Coronary artery (tissue), 2 donors: Measurements from ENCODE around the gene OR56A4.

Experiments used
- DNase-seq: peaks from one replicate; pipeline ENCODE4 v3.0.0-alpha.2; 2017; ENCODE audit warnings: low spot score
- H3K27ac ChIP-seq, 2 donors: fragments of 200-600 bp; sonication (generic); one replicate each; pipeline ENCODE4 v1.5.1; 2016 to 2019
- H3K4me3 ChIP-seq: fragments of 200-600 bp; sonication (generic); 2 replicates; pipeline ENCODE4 v1.5.1; 2016; ENCODE audit warnings: mild to moderate bottlenecking, moderate library complexity
- CTCF ChIP-seq: fragments of 200-600 bp; sonication (generic); IDR thresholded peaks from one replicate; pipeline ENCODE4 v1.5.1; 2019; ENCODE audit warnings: antibody characterized with exemption

OR56A4 gene

DNA sequence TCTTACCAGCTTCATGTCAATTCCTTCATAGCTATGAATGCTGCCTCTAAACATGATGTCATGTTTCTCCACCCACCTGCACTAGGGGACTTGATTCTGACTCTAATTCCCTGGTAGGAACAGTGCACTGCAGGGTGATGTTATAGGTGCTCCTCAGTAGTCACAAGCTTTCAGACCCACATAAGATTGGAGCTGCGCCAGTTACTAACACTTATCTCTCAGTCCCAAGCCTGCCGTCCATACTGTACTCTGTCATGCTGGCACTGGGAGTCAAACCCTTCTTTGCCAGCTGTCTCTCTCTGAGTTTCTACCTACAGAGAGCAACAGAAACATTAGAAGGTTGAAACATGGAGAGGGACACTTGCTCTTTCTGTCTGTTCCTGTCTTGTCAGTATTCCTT is 18.3 kb upstream of the OR56A4 start:
- DNase-seq: no peak
- Histone ChIP-seq H3K4me3 (no peak overlapping the region), H3K27ac (no peak overlapping the region)

DNA sequence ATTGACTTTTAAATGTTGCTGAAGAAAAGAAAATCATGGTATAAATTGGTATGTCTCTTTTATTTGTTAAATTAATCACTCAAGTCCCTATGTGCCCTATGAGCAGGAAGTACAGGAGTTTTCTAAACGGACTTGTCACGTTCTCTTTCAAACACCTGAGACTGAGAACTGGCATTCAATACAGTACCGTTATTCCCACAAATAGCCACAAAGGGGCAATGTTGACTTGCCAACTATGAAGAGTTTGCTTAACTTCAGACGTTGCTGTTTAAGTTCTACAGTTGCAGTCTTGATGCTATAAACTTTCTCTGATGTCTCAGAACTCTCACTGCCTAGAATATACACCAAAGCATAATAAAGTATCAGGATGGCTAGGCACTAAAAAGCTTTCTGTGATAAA is 16.2 kb upstream of the OR56A4 start:
- TF ChIP-seq CTCF: no peak
- no peak overlapping the region for H3K27ac ChIP-seq
- no peak for DNase-seq
- H3K4me3 ChIP-seq: no peak overlapping the region

More for the DNA sequence above, 18.3 kb upstream of the OR56A4 start:
- no peak for TF ChIP-seq CTCF

GRCh38 chr11:6013042-6013441 is 6.3 kb upstream of the OR56A4 start:
- Histone ChIP-seq H3K4me3 (no peak overlapping the region), H3K27ac (no peak overlapping the region)
- TF ChIP-seq CTCF: no peak
- DNase-seq: no peak

GRCh38 chr11:6012035-6012668 is 5.4 kb upstream of the OR56A4 start:
- no peak overlapping the region for H3K4me3 ChIP-seq
- DNase-seq: no peak
- TF ChIP-seq CTCF: no peak
- H3K27ac ChIP-seq: no peak overlapping the region

DNA sequence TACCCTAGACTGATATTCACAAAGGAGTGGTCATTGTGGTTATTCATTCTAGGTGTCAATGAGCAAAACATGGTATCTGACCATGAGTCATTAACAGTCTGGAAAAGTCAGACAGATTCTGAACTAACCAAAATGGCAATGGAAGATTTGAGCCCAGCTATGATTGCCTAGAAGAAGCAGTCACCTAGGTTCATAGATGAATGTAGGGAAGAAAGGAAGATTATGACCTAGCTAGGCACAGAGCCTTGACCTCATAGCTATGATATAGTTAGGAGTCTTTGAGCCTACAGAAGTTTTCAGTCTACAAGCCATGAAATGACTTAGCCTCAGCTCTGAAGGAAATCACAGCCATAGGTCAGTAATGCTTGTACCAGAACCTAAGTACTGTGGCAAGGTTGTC is 351 bp downstream of the OR56A4 start:
- no peak for TF ChIP-seq CTCF
- Histone ChIP-seq H3K27ac (no peak overlapping the region), H3K4me3 (no peak overlapping the region)
- no peak for DNase-seq

GRCh38 chr11:6002202-6002699 is 4.5 kb downstream of the OR56A4 start:
- TF ChIP-seq CTCF: no peak
- no peak overlapping the region for H3K4me3 ChIP-seq
- no peak for DNase-seq
- H3K27ac ChIP-seq: no peak overlapping the region

DNA sequence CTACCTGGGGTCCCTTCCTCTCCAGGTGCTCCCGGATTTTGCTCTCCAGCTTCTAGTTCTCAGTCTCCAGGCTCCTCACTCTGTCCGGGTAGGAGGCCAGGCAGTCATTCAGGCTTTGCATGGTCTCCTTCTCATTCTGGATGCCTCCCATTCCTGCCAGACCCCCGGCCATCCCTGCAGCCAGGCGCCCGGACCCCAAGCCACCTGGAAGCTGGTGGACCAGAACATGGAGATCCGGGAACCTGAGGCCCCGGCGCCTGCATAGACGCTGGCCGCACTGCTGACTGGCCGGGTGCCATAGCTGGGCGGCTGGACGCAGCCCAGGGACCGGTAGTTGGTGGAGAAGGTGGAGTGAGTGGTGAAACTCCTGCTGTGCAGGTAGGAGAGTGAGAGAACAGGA is 12.0 kb downstream of the OR56A4 start:
- H3K27ac ChIP-seq: no peak overlapping the region
- TF ChIP-seq CTCF: no peak
- H3K4me3 ChIP-seq: no peak overlapping the region
- DNase-seq: no peak
